Measurements from ENCODE around the gene ECEL1.

The ECEL1 gene

GRCh38 chr2:232484628-232485347 lies 2.8 kb downstream of the ECEL1 start:
- no peak for DNase-seq (ENCODE audit: low read depth, low spot score)

- no peak for DNase-seq (ENCODE audit: low read depth, low spot score)
Measured at GRCh38 chr2:232483923-232484627, 3.6 kb downstream of the ECEL1 start.

- no peak for DNase-seq (ENCODE audit: low read depth, low spot score)
Measured at GRCh38 chr2:232483311-232483922, 4.2 kb downstream of the ECEL1 start.

GRCh38 chr2:232482301-232483238 lies 5.1 kb downstream of the ECEL1 start:
- DNase-seq (ENCODE audit: low read depth, low spot score): no peak

- no peak for DNase-seq (ENCODE audit: low read depth, low spot score)
Measured at GRCh38 chr2:232481322-232482140, 6.1 kb downstream of the ECEL1 start.

- DNase-seq (ENCODE audit: low read depth, low spot score): no peak
Measured at GRCh38 chr2:232480201-232481190, 7.1 kb downstream of the ECEL1 start.

- DNase-seq (ENCODE audit: low read depth, low spot score): no peak
Measured at GRCh38 chr2:232479341-232480200, 8.1 kb downstream of the ECEL1 start.

- no peak for DNase-seq (ENCODE audit: low read depth, low spot score)
Measured at GRCh38 chr2:232478571-232479340, 8.9 kb downstream of the ECEL1 start.

- DNase-seq (ENCODE audit: low read depth, low spot score): no peak
Measured at GRCh38 chr2:232477751-232478510, 9.7 kb downstream of the ECEL1 start.

- DNase-seq (ENCODE audit: low read depth, low spot score): no peak
Measured at GRCh38 chr2:232476791-232477190, 10.8 kb downstream of the ECEL1 start.

- DNase-seq (ENCODE audit: low read depth, low spot score): no peak
Measured at GRCh38 chr2:232476045-232476444, 11.6 kb downstream of the ECEL1 start.

GRCh38 chr2:232473467-232473890 lies 14.2 kb downstream of the ECEL1 start:
- DNase-seq (ENCODE audit: low read depth, low spot score): no peak

- DNase-seq (ENCODE audit: low read depth, low spot score): no peak
Measured at GRCh38 chr2:232466221-232466620, 21.4 kb downstream of the ECEL1 start.

- DNase-seq (ENCODE audit: low read depth, low spot score): no peak
Measured at GRCh38 chr2:232465061-232465460, 22.6 kb downstream of the ECEL1 start.

GRCh38 chr2:232464544-232464885 lies 23.1 kb downstream of the ECEL1 start:
- DNase-seq (ENCODE audit: low read depth, low spot score): no peak

GRCh38 chr2:232463701-232464543 lies 23.7 kb downstream of the ECEL1 start:
- DNase-seq (ENCODE audit: low read depth, low spot score): no peak
